Measurements from ENCODE around the gene CMTM2. TPM values are rescaled to one million over a fixed set of nuclear protein-coding genes. Genes with fewer than 3 reads are reported as not detected.

CMTM2 gene
- total and polyA plus RNA-seq, 11 donors: 0.52 TPM; not detected in 10

- DNase-seq (no peak), ATAC-seq (no peak)
- intact Hi-C loops (cut with DNase I): no loop called here
- no peak overlapping the region for H3K4me3 ChIP-seq
- H3K27ac ChIP-seq: no peak overlapping the region
- peaks cover 0 to 11% (median 0%) of the 10 kb centered on the region in 12 donors for H3K4me1 ChIP-seq
- TF ChIP-seq POLR2A (IDR thresholded peaks at IDR 0.05): no peak
- TF ChIP-seq, protein P1, sequence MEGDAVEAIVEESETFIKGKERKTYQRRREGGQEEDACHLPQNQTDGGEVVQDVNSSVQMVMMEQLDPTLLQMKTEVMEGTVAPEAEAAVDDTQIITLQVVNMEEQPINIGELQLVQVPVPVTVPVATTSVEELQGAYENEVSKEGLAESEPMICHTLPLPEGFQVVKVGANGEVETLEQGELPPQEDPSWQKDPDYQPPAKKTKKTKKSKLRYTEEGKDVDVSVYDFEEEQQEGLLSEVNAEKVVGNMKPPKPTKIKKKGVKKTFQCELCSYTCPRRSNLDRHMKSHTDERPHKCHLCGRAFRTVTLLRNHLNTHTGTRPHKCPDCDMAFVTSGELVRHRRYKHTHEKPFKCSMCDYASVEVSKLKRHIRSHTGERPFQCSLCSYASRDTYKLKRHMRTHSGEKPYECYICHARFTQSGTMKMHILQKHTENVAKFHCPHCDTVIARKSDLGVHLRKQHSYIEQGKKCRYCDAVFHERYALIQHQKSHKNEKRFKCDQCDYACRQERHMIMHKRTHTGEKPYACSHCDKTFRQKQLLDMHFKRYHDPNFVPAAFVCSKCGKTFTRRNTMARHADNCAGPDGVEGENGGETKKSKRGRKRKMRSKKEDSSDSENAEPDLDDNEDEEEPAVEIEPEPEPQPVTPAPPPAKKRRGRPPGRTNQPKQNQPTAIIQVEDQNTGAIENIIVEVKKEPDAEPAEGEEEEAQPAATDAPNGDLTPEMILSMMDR (IDR thresholded peaks at IDR 0.05): no peak
- no peaks in the 10 kb centered on the region for H3K9me3 ChIP-seq
- 85 to 94% (median 93%) methylated on average over 4 of the region's 4 CpGs for WGBS, 4 donors
- H3K27me3 ChIP-seq: no peaks in the 10 kb centered on the region
- H3K36me3 ChIP-seq: peaks cover 0 to 86% (median 61%) of the 10 kb centered on the region in 9 donors
Observed at GRCh38 chr16:66536525-66536924, 42.7 kb upstream of the CMTM2 start.

DNA sequence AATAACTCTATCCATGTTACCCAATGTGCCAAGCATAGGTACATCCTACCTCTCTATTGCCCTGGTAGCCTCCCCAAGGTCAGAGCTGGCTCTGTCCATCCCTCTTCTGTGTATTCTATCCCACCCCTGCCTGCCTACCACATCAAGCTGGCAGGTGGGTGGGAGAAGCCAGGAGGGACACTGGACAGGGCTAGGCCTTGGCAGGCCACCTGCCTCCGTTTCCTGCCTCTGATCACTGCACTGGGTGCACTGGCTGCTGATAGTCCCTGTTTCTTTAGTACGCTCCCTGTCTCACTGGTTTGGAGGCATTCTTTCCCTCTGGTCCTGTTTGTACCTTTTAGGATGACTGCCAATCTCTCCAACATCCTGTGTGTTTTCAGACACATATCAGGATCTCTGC lies 42.0 kb upstream of the CMTM2 start:
- 89 to 100% (median 97%) methylated on average over 2 of the region's 2 CpGs for WGBS, 4 donors
- H3K4me1 ChIP-seq: peaks cover 0 to 16% (median 0%) of the 10 kb centered on the region in 12 donors
- H3K27ac ChIP-seq: no peak overlapping the region
- no peak overlapping the region for H3K4me3 ChIP-seq
- DNase-seq (no peak), ATAC-seq (no peak)
- intact Hi-C loops (cut with DNase I): no loop called here
- H3K9me3 ChIP-seq: no peaks in the 10 kb centered on the region
- H3K27me3 ChIP-seq: no peaks in the 10 kb centered on the region
- no peak for TF ChIP-seq POLR2A (IDR thresholded peaks at IDR 0.05)
- TF ChIP-seq, protein P1 (IDR thresholded peaks at IDR 0.05): no peak
- peaks cover 0 to 85% (median 63%) of the 10 kb centered on the region in 9 donors for H3K36me3 ChIP-seq

DNA sequence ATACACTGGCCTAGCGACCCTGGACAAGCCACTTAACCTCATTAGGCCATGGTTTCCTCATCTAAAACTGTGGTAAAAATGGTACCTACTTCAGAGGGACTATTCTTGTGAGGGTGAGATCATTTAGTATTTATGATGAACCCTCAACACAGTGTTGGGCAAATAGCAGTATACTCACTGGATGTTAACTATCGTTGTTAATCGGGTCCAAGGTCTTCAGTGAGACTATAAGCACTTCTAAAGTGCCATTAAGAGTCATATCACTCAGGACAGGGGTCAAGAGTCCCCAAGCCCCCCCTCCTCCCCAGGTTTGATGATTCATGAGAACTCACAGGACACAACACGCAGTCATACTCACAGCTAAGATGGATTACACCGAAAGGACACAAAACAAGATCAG lies 40.4 kb upstream of the CMTM2 start:
- H3K27ac ChIP-seq: no peak overlapping the region
- no peaks in the 10 kb centered on the region for H3K9me3 ChIP-seq
- H3K36me3 ChIP-seq: peaks cover 0 to 88% (median 53%) of the 10 kb centered on the region in 9 donors
- WGBS, 4 donors: 91 to 96% (median 93%) methylated on average over 4 to 5 of the region's 5 CpGs
- no peak overlapping the region for H3K4me3 ChIP-seq
- ATAC-seq: peak in 2 of 4 donors; percentile 5 to 21
- intact Hi-C loops (cut with DNase I): no loop called here
- H3K27me3 ChIP-seq: no peaks in the 10 kb centered on the region
- H3K4me1 ChIP-seq: peaks cover 0 to 16% (median 0%) of the 10 kb centered on the region in 12 donors
- DNase-seq: no peak
- TF ChIP-seq, protein P1 (IDR thresholded peaks at IDR 0.05): no peak
- TF ChIP-seq POLR2A (IDR thresholded peaks at IDR 0.05): no peak

GRCh38 chr16:66539623-66540469 lies 39.4 kb upstream of the CMTM2 start:
- peaks cover 0 to 89% (median 57%) of the 10 kb centered on the region in 9 donors for H3K36me3 ChIP-seq
- no peaks in the 10 kb centered on the region for H3K9me3 ChIP-seq
- H3K27ac ChIP-seq: no peak overlapping the region
- no peak overlapping the region for H3K4me3 ChIP-seq
- peaks cover 0 to 16% (median 0%) of the 10 kb centered on the region in 12 donors for H3K4me1 ChIP-seq
- peak in 1 of 4 donors; percentile 13 for ATAC-seq
- TF ChIP-seq POLR2A (IDR thresholded peaks at IDR 0.05): no peak
- TF ChIP-seq, protein P1 (IDR thresholded peaks at IDR 0.05): no peak
- 72 to 93% (median 79%) methylated on average over 3 of the region's 3 CpGs for WGBS, 4 donors
- intact Hi-C loops (cut with DNase I): no loop called here
- no peak for DNase-seq
- H3K27me3 ChIP-seq: no peaks in the 10 kb centered on the region

Measured in heart left ventricle (tissue), 16 donors.